GM18505 (cell line): ENCODE results near the gene STK17A.
A peak's percentile ranks its signal among the peaks of the same experiment; 100 is the strongest.
"Not testable (repeated sequence)": the region's sequence is repeated elsewhere in the genome, so short reads cannot be mapped to it uniquely, and the experiment has no call there.

Experiments
- ATAC-seq: cut with Tn5 transposase; IDR thresholded peaks from one replicate; pipeline ENCODE4 v1.9.1; 2021; ENCODE audit not compliant: unreplicated experiment
- POLR2A ChIP-seq: IDR thresholded peaks from 4 replicates; pipeline ENCODE4 v1.6.1; 2011; ENCODE audit warnings: borderline replicate concordance; ENCODE audit not compliant: insufficient read depth, insufficient read length; ENCODE audit errors: extremely low read depth

The STK17A gene

GRCh38 chr7:43625980-43626379 lies 43.1 kb downstream of the STK17A start:
- no peak for ATAC-seq
- TF ChIP-seq POLR2A: no peak

DNA sequence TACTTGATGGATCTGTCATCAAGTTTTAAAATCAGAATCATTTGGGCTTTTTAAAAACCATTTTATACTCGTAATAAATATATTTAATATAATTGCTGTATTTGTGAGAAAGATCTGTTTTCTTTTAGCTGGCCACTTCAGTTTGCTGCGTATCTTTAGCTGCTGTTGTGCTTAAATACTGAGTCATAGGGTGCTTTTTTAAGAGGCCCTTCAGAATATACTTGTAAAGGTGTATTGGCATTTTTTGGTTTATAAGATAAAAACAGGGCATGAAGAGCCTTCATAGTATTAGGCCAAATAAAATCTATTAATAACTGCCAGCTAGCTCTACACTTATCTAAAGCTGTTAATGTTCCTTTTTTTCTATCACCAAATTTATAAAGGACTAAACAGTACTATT lies 43.8 kb downstream of the STK17A start:
- no peak for ATAC-seq
- TF ChIP-seq POLR2A: peak; percentile 5

- not testable (repeated sequence) for ATAC-seq
Observed at GRCh38 chr7:43627798-43628197, 44.9 kb downstream of the STK17A start.

DNA sequence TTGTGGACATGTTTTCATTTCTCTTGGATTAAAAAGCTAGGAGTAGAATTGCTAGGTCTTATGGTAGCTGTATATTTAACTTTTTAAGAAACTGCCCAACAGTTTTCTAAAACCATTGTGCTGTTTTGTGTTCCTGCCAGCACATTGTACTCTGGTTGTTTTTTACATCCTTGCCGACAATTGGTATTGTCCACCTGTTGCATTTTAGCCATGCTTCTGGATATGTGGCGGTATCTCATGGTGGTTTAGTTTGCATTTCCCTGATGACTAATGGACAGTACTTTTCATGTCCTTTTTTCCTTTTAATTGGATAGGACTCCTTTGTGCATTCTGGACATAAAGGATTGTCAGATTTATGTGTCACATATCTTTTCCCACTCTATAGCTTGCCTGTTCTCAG lies 45.5 kb downstream of the STK17A start:
- ATAC-seq: no peak
- no peak for TF ChIP-seq POLR2A

DNA sequence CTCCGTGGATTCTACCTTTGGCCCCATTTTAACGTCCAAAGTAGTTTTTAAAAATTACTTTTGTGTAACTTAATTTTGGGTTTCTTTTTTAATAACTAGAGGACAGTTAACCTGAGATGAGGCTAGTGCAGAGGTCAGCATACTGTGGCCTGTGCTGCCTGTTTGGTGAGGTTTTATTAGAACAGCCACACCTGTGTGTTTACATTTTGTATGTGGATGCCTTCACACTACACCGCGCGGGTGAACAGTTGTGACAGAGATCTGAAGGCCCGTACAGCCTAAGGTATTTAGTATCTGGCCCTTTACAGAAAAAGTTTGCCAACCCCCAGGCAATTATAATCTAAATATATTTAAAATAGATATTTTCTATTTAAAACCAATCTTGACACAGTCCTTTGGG lies 46.9 kb downstream of the STK17A start:
- no peak for ATAC-seq

DNA sequence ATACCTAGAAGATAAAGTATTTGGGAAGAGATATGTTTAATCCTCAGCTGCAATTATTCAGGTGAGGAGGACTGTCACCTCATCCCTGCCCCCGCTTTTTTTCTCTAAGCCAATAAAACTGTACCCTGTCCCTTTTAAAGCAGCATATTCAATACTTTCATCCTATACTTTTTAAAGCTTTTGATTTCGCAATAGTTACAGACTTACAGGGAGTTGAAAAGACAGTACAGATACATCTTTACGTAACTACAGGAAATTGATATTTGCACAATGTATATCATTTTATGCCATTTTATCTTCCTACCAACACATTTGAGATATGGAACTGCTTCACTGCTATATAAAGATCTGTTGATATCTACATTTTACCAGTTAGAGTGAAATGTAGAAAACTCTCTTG lies 47.6 kb downstream of the STK17A start:
- TF ChIP-seq POLR2A: no peak

More for the DNA sequence above, 46.9 kb downstream of the STK17A start:
- no peak for TF ChIP-seq POLR2A

DNA sequence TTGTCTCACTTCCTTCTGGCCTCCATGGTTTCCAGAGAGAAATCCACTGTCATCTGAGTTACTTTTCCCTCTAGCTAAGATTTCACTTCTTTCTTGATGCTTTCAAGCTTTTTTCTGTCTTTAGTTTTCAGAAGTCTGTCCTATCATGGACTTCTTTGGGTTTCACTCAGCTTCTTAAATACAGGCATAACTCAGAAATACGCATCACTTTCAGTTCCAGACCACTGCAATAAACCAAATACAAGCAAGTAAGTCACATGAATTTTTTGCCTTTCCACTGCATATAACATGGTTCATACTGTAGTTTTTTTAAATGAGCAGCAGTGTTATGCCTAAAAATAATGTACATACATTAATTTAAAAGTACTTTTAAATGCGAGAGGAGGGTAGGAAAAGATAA lies 48.7 kb downstream of the STK17A start:
- no peak for TF ChIP-seq POLR2A
- ATAC-seq: no peak

More for the DNA sequence above, 47.6 kb downstream of the STK17A start:
- ATAC-seq: no peak

GRCh38 chr7:43632746-43633145 lies 49.8 kb downstream of the STK17A start:
- no peak for TF ChIP-seq POLR2A
- ATAC-seq: no peak

GRCh38 chr7:43634384-43634783 lies 51.5 kb downstream of the STK17A start:
- peak; percentile 25 for TF ChIP-seq POLR2A
- no peak for ATAC-seq

GRCh38 chr7:43636093-43636492 lies 53.2 kb downstream of the STK17A start:
- no peak for TF ChIP-seq POLR2A

GRCh38 chr7:43637114-43637806 lies 54.4 kb downstream of the STK17A start:
- ATAC-seq: no peak
- TF ChIP-seq POLR2A: no peak

More at GRCh38 chr7:43636093-43636492, 53.2 kb downstream of the STK17A start:
- no peak for ATAC-seq

GRCh38 chr7:43639858-43640491 lies 57.1 kb downstream of the STK17A start:
- TF ChIP-seq POLR2A: no peak
- no peak for ATAC-seq

DNA sequence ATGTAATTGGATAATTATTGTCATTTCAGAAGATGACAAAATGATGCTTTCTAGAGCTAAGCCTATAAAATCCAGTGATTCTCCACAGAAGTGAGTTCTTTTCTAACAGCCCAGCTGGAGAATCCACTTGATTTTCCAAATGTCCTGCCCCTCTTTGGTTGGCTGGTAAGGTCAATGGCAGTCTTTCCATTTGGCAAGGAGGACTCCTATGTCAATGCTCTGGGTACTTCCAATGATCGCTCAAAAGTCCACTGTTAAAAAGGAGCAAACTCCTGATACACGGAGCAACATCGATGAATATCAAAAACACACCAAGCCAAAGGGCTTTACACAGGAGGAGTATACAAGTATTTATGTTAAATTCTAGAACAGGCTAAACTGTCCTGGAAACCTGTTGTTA lies 57.8 kb downstream of the STK17A start:
- TF ChIP-seq POLR2A: no peak
- ATAC-seq: no peak

DNA sequence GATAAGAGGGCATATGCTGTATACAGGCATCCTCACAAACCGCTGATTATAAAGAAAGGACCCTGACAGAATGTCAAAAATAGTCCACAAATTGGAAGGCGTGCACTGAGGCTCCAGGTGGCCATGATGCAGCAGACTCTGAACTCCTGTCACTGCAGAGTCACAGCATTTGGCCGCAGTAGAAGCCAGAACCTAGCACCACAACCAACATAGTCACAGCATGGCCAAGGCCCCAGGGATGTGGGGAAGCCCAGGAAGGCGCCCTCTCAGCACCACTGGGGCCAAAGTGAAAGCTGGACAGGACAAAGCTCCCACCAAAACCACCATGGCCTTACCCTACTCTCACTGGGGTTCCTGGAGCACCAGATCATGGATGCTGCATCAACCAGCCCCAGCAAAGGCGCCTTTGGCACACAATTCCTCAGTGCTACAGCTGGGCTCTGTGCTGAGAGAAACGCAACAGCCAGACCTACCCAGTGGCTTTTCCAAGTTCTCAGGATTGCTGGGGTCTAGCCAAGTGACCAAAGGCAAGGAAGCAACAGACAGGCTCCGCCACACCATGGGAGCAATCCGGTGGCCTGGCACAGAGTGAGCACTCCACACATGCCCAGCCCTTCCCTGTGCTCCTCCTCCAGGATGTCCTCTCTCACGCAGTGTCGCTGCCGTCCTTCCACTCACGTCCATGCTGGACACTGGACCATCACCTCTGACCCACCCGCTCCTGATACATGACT lies 60.2 kb downstream of the STK17A start:
- TF ChIP-seq POLR2A: no peak
- no peak for ATAC-seq
